Neural cell (in vitro differentiated cells): ENCODE data around the gene SLC16A13. TPM values are rescaled to one million over a fixed set of nuclear protein-coding genes. Genes with fewer than 3 reads are reported as not detected.
A peak's percentile ranks its signal among the peaks of the same experiment; 100 is the strongest.

Source experiments
- H2AFZ ChIP-seq: fragments of 200-600, 300-800 bp; sonication (generic), shearing (Covaris generic); 2 replicates; pipeline ENCODE4 v1.6.0; 2014; ENCODE audit warnings: low read depth, mild to moderate bottlenecking, antibody characterized with exemption, low read length, moderate library complexity
- H3F3A ChIP-seq: fragments of 200-600 bp; shearing (Covaris generic); 2 replicates; pipeline ENCODE4 v1.6.1; 2016; ENCODE audit warnings: mild to moderate bottlenecking, moderate library complexity, mixed read lengths, antibody characterized with exemption, low read length; ENCODE audit not compliant: insufficient read depth, poor library complexity, severe bottlenecking
- H3K27ac ChIP-seq: fragments of 200-600, 300-800 bp; sonication (generic), shearing (Covaris generic); 2 replicates; pipeline ENCODE4 v1.5.1; 2014; ENCODE audit warnings: mild to moderate bottlenecking, low read length, moderate library complexity
- H3K27me3 ChIP-seq: fragments of 300-800, 200-600 bp; sonication (generic), shearing (Covaris generic); 2 replicates; pipeline ENCODE4 v1.6.0; 2014; ENCODE audit warnings: mild to moderate bottlenecking, low read depth, low read length, moderate library complexity; ENCODE audit not compliant: insufficient read depth
- H3K36me3 ChIP-seq: fragments of 300-800, 200-600 bp; sonication (generic), shearing (Covaris generic); 2 replicates; pipeline ENCODE4 v1.5.1; 2014; ENCODE audit warnings: mild to moderate bottlenecking, antibody characterized with exemption, low read length, moderate library complexity; ENCODE audit not compliant: insufficient read depth
- H3K4me2 ChIP-seq: fragments of 300-800, 200-600 bp; sonication (generic), shearing (Covaris generic); 2 replicates; pipeline ENCODE4 v1.6.0; 2014; ENCODE audit warnings: mild to moderate bottlenecking, low read length
- H3K4me3 ChIP-seq: fragments of 300-800, 200-600 bp; sonication (generic), shearing (Covaris generic); 2 replicates; pipeline ENCODE4 v1.5.1; 2014; ENCODE audit warnings: mild to moderate bottlenecking, low read length, moderate library complexity
- H3K79me2 ChIP-seq: fragments of 200-600 bp; shearing (Covaris generic); replicated peaks from 2 replicates; pipeline ENCODE4 v1.6.0; 2014; ENCODE audit warnings: mild to moderate bottlenecking, low read length, moderate library complexity; ENCODE audit not compliant: insufficient read depth
- H3K9ac ChIP-seq: fragments of 300-800, 200-600 bp; sonication (generic), shearing (Covaris generic); 2 replicates; pipeline ENCODE4 v1.6.1; 2016; ENCODE audit warnings: mild to moderate bottlenecking, low read length, mixed read lengths
- H3K9me2 ChIP-seq: fragments of 200-600 bp; shearing (Covaris generic); 2 replicates; pipeline ENCODE4 v1.6.1; 2016; ENCODE audit warnings: mild to moderate bottlenecking, low read length, mixed read lengths; ENCODE audit not compliant: insufficient read depth
- H3K9me3 ChIP-seq: fragments of 200-600, 300-800 bp; sonication (generic), shearing (Covaris generic); 2 replicates; pipeline ENCODE4 v1.6.1; 2016; ENCODE audit warnings: mild to moderate bottlenecking, mixed run types, low read length, moderate library complexity, mixed read lengths
- H4K20me1 ChIP-seq: fragments of 200-600 bp; shearing (Covaris generic); 2 replicates; pipeline ENCODE4 v1.6.1; 2016; ENCODE audit warnings: mild to moderate bottlenecking, mixed run types; ENCODE audit not compliant: insufficient read depth
- CTCF ChIP-seq: fragments of 450-650 bp; IDR thresholded peaks from 2 replicates; pipeline ENCODE4 v1.5.1; 2014; ENCODE audit warnings: antibody characterized with exemption, mild to moderate bottlenecking, moderate library complexity; ENCODE audit not compliant: poor library complexity, severe bottlenecking
- EP300 ChIP-seq: fragments of 450-650 bp; conservative IDR thresholded peaks from 2 replicates; pipeline ENCODE4 v1.6.1; 2014; ENCODE audit warnings: antibody characterized with exemption, mild to moderate bottlenecking, moderate library complexity; ENCODE audit not compliant: poor library complexity, severe bottlenecking
- EZH2 ChIP-seq: fragments of 200-600, 300-800 bp; shearing (Covaris generic), sonication (generic); IDR thresholded peaks from 2 replicates; pipeline ENCODE4 v1.6.1; 2014; ENCODE audit warnings: antibody characterized with exemption, low read length, borderline replicate concordance, mild to moderate bottlenecking; ENCODE audit not compliant: insufficient read depth, poor library complexity, severe bottlenecking
- MXI1 ChIP-seq: fragments of 450-650 bp; conservative IDR thresholded peaks from 2 replicates; pipeline ENCODE4 v1.6.1; 2014; ENCODE audit warnings: antibody characterized with exemption, mild to moderate bottlenecking; ENCODE audit not compliant: poor library complexity, severe bottlenecking
- SMC3 ChIP-seq: fragments of 450-650 bp; conservative IDR thresholded peaks from 2 replicates; pipeline ENCODE4 v1.6.1; 2014; ENCODE audit warnings: antibody characterized with exemption, mild to moderate bottlenecking, moderate library complexity; ENCODE audit not compliant: poor library complexity
- TAF1 ChIP-seq: IDR thresholded peaks from 2 replicates; pipeline ENCODE4 v1.6.1; 2012; ENCODE audit warnings: low read depth
- polyA plus RNA-seq: library from polyadenylated mRNA; depleted of rRNA; stranded (reverse); fragments of >200 nt; gene quantifications from 2 replicates; pipeline ENCODE4 v1.2.3, GENCODE V29; 2014
- TF ChIP-seq, protein P1 (sequence below): IDR thresholded peaks from 2 replicates; pipeline ENCODE4 v1.6.1; 2012; ENCODE audit warnings: borderline replicate concordance

SLC16A13 gene
- polyA plus RNA-seq, 1 donor from 2014 or later, result not detected

DNA sequence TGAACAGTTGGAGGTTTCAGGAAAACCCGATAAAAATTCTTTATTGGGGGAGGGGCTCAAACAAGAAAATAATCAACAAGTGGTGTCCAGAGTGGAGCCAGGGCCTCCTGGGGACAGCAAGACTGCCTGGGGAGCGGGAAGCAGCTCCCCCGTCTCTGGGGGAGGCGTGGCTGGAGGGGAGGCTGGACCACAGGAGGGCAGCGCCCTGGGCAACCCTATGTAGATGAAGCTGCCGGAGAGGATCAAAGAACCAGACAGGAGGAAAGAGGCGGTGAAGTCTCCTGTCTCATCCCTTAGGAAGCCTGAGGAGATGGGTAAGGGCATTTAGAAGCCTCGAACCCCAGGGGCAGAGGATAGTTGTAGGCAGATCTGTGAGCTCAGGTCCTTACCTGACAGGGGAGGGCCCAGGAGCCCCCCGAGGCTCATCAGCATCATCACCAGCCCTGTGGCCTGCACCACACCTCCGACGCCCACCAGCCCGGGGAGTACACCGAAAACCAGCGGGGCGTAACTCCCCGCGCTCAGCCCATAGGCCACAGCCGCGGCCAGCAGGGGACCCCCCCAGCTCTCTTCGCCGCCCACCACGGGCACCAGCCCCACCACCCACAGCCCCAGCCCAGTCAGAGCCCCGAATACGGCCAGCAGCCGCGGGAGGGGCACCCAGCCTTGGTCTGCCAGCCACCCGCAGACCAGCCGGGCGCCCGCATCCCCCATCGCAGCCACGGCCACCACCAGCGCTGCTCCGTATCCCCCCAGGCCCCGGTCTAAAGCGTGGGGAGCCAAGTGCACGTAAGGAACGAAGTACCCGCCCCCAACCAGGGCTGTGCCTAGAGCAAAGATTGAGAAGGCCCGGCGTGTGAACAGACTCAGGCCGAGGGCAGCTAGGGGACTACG is 6.0 kb downstream of the SLC16A13 start:
- no peaks in the 10 kb centered on the region for H3K79me2 ChIP-seq
- no peak overlapping the region for H3K27ac ChIP-seq
- H3K9me2 ChIP-seq, result no peaks in the 10 kb centered on the region
- no peak overlapping the region for H3K9ac ChIP-seq
- peaks cover 3% of the 10 kb centered on the region for H3F3A ChIP-seq
- H3K4me3 ChIP-seq, result no peak overlapping the region
- TF ChIP-seq EZH2, result no peak
- TF ChIP-seq TAF1, result no peak
- TF ChIP-seq EP300, result no peak
- no peak for TF ChIP-seq MXI1
- no peak for TF ChIP-seq SMC3
- no peak overlapping the region for H2AFZ ChIP-seq
- H3K27me3 ChIP-seq, result peaks cover 42% of the 10 kb centered on the region
- H3K9me3 ChIP-seq, result no peaks in the 10 kb centered on the region
- no peaks in the 10 kb centered on the region for H4K20me1 ChIP-seq
- no peaks in the 10 kb centered on the region for H3K36me3 ChIP-seq
- no peak overlapping the region for H3K4me2 ChIP-seq

GRCh38 chr17:7042501-7043181 is 6.8 kb downstream of the SLC16A13 start:
- H3K79me2 ChIP-seq, result no peaks in the 10 kb centered on the region
- H2AFZ ChIP-seq, result no peak overlapping the region
- H3K36me3 ChIP-seq, result no peaks in the 10 kb centered on the region
- H3K27ac ChIP-seq, result no peak overlapping the region
- H3F3A ChIP-seq, result peaks cover 3% of the 10 kb centered on the region
- H3K4me3 ChIP-seq, result no peak overlapping the region
- H3K4me2 ChIP-seq, result no peak overlapping the region
- H3K9ac ChIP-seq, result no peak overlapping the region
- TF ChIP-seq EZH2, result no peak
- no peak for TF ChIP-seq MXI1
- TF ChIP-seq CTCF, result no peak
- no peak for TF ChIP-seq EP300
- TF ChIP-seq SMC3, result no peak
- no peaks in the 10 kb centered on the region for H3K9me2 ChIP-seq
- H4K20me1 ChIP-seq, result no peaks in the 10 kb centered on the region
- H3K9me3 ChIP-seq, result no peaks in the 10 kb centered on the region
- peaks cover 45% of the 10 kb centered on the region for H3K27me3 ChIP-seq

- Histone ChIP-seq H3K36me3 (no peaks in the 10 kb centered on the region), H3K4me2 (no peak overlapping the region), H3K9me3 (no peaks in the 10 kb centered on the region), H3K79me2 (no peaks in the 10 kb centered on the region), H3K27ac (no peak overlapping the region), H4K20me1 (no peaks in the 10 kb centered on the region), H3K27me3 (peaks cover 50% of the 10 kb centered on the region), H3K9ac (peak overlapping the region; percentile 19), H3F3A (peaks cover 3% of the 10 kb centered on the region), H3K9me2 (no peaks in the 10 kb centered on the region), H2AFZ (no peak overlapping the region), H3K4me3 (peak overlapping the region; percentile 60)
- TF ChIP-seq EP300 (no peak), EZH2 (peak; percentile 72)
- TF ChIP-seq, protein P1, sequence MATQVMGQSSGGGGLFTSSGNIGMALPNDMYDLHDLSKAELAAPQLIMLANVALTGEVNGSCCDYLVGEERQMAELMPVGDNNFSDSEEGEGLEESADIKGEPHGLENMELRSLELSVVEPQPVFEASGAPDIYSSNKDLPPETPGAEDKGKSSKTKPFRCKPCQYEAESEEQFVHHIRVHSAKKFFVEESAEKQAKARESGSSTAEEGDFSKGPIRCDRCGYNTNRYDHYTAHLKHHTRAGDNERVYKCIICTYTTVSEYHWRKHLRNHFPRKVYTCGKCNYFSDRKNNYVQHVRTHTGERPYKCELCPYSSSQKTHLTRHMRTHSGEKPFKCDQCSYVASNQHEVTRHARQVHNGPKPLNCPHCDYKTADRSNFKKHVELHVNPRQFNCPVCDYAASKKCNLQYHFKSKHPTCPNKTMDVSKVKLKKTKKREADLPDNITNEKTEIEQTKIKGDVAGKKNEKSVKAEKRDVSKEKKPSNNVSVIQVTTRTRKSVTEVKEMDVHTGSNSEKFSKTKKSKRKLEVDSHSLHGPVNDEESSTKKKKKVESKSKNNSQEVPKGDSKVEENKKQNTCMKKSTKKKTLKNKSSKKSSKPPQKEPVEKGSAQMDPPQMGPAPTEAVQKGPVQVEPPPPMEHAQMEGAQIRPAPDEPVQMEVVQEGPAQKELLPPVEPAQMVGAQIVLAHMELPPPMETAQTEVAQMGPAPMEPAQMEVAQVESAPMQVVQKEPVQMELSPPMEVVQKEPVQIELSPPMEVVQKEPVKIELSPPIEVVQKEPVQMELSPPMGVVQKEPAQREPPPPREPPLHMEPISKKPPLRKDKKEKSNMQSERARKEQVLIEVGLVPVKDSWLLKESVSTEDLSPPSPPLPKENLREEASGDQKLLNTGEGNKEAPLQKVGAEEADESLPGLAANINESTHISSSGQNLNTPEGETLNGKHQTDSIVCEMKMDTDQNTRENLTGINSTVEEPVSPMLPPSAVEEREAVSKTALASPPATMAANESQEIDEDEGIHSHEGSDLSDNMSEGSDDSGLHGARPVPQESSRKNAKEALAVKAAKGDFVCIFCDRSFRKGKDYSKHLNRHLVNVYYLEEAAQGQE, result no peak
These were observed 7.3 kb downstream of the SLC16A13 start for GRCh38 chr17:7043182-7043496.
